Fibroblast of the conjunctiva (primary cell): Measurements from ENCODE around the gene FABP7.
"Not testable (repeated sequence)": the region's sequence is repeated elsewhere in the genome, so short reads cannot be mapped to it uniquely, and the experiment has no call there.

Source experiments
- DNase-seq: peaks from one replicate; pipeline ENCODE4 v3.0.0-alpha.2; 2010; ENCODE audit warnings: low read depth

The FABP7 gene

GRCh38 chr6:122779667-122780066 is at the start of gene FABP7:
Gene FABP7 (plus strand): TSS chr6:122779716. CDS start chr6:122779795, 79 bp downstream.
- DNase-seq, result no peak

GRCh38 chr6:122730334-122730733 is 49.2 kb upstream of the FABP7 start:
- no peak for DNase-seq

- DNase-seq, result peak; percentile 26
Observed at GRCh38 chr6:122730775-122731386, 48.6 kb upstream of the FABP7 start.

GRCh38 chr6:122733259-122733658 is 46.3 kb upstream of the FABP7 start:
- DNase-seq, result no peak

- no peak for DNase-seq
Observed at GRCh38 chr6:122734529-122735395, 44.8 kb upstream of the FABP7 start.

GRCh38 chr6:122735582-122735981 is 43.9 kb upstream of the FABP7 start:
- DNase-seq, result no peak

GRCh38 chr6:122736163-122736562 is 43.4 kb upstream of the FABP7 start:
- DNase-seq, result no peak

- no peak for DNase-seq
Observed at GRCh38 chr6:122736616-122737015, 42.9 kb upstream of the FABP7 start.

- DNase-seq, result no peak
Observed at GRCh38 chr6:122740091-122740490, 39.4 kb upstream of the FABP7 start.

GRCh38 chr6:122740936-122741335 is 38.6 kb upstream of the FABP7 start:
- no peak for DNase-seq

- DNase-seq, result not testable (repeated sequence)
Observed at GRCh38 chr6:122744247-122744646, 35.3 kb upstream of the FABP7 start.

- not testable (repeated sequence) for DNase-seq
Observed at GRCh38 chr6:122744856-122745255, 34.7 kb upstream of the FABP7 start.

- DNase-seq, result no peak
Observed at GRCh38 chr6:122746688-122747087, 32.8 kb upstream of the FABP7 start.

- no peak for DNase-seq
Observed at GRCh38 chr6:122747573-122747972, 31.9 kb upstream of the FABP7 start.

GRCh38 chr6:122748945-122749344 is 30.6 kb upstream of the FABP7 start:
- DNase-seq, result not testable (repeated sequence)

GRCh38 chr6:122749451-122750050 is 30.0 kb upstream of the FABP7 start:
- DNase-seq, result no peak

GRCh38 chr6:122751326-122751725 is 28.2 kb upstream of the FABP7 start:
- DNase-seq, result no peak

- no peak for DNase-seq
Observed at GRCh38 chr6:122752459-122752858, 27.1 kb upstream of the FABP7 start.

GRCh38 chr6:122753000-122753687 is 26.4 kb upstream of the FABP7 start:
- no peak for DNase-seq

GRCh38 chr6:122753688-122754056 is 25.8 kb upstream of the FABP7 start:
- DNase-seq, result no peak

- DNase-seq, result no peak
Observed at GRCh38 chr6:122754191-122754731, 25.3 kb upstream of the FABP7 start.

- DNase-seq, result no peak
Observed at GRCh38 chr6:122755901-122756300, 23.6 kb upstream of the FABP7 start.
